Measurements from ENCODE around the gene HIVEP3. TPM values are rescaled to one million over a fixed set of nuclear protein-coding genes. Genes with fewer than 3 reads are reported as not detected.

HIVEP3 gene
- total RNA-seq, 2 donors from 2014 or later: 3.4 to 4.0 TPM

DNA sequence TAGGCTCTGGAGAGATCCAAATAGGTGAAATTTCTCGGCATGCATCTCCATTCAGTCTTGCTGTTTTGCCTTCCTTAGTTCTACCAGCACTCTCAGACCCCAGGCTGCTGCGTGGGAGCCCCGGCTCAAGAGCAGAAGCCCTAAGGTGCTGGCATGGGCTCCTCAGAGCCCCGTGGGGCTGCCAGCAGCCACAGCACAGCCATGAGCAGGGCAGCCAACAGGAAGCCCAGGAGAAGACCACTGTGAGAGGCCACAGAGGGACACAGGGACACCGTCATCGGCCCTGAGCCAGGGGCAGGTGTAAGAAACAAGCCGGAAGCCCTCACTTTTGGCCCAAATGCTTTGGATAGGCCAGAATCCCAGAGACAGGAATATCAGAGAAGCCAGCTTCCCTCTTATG, 66.6 kb downstream of the HIVEP3 start:
- Histone ChIP-seq H3K27me3 (no peaks in the 10 kb centered on the region), H3K36me3 (replicated peaks in 1 of 2; ENCODE audit: insufficient read depth in 1 of 2, low read depth in 2 of 2) (no peaks in the 10 kb centered on the region), H3K27ac (no peak overlapping the region), H3K4me1 (no peaks in the 10 kb centered on the region), H3K9me3 (no peaks in the 10 kb centered on the region), H3K4me3 (no peak overlapping the region)
- no peak for DNase-seq
- intact Hi-C loops (cut with DNase I): no loop called here
- ATAC-seq: no peak
- 87 to 92% methylated on average over 3 to 7 of the region's 7 CpGs for WGBS, 2 donors
- TF ChIP-seq POLR2A (IDR thresholded peaks at IDR 0.05): no peak
- TF ChIP-seq, protein P1, sequence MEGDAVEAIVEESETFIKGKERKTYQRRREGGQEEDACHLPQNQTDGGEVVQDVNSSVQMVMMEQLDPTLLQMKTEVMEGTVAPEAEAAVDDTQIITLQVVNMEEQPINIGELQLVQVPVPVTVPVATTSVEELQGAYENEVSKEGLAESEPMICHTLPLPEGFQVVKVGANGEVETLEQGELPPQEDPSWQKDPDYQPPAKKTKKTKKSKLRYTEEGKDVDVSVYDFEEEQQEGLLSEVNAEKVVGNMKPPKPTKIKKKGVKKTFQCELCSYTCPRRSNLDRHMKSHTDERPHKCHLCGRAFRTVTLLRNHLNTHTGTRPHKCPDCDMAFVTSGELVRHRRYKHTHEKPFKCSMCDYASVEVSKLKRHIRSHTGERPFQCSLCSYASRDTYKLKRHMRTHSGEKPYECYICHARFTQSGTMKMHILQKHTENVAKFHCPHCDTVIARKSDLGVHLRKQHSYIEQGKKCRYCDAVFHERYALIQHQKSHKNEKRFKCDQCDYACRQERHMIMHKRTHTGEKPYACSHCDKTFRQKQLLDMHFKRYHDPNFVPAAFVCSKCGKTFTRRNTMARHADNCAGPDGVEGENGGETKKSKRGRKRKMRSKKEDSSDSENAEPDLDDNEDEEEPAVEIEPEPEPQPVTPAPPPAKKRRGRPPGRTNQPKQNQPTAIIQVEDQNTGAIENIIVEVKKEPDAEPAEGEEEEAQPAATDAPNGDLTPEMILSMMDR (IDR thresholded peaks at IDR 0.05): no peak

DNA sequence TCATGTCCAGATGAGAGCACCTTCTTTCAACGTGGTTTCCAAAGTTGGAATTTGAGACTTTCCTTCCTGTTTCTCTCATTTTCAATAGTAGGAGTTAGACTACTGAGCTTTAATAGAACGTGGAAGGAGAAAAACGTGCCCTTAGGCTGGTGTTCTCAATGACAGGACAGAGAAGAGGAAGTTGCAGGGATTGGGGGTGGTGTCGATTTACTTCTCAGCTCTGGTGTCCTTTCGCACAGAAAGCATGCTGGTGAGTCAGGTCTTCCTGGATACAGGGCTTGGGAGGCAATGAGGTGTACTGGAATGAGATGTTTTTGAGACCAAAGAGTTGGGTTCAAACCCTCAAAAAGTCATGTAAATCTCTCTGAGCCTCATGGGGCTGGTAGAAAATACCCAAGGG, 67.1 kb downstream of the HIVEP3 start:
- ATAC-seq (no peak), DNase-seq (peak in 1 of 4 donors; percentile 34)
- intact Hi-C loops (cut with DNase I): no loop called here
- Histone ChIP-seq H3K4me3 (no peak overlapping the region), H3K36me3 (replicated peaks in 1 of 2; ENCODE audit: insufficient read depth in 1 of 2, low read depth in 2 of 2) (no peaks in the 10 kb centered on the region), H3K9me3 (no peaks in the 10 kb centered on the region), H3K4me1 (no peaks in the 10 kb centered on the region), H3K27ac (no peak overlapping the region), H3K27me3 (no peaks in the 10 kb centered on the region)
- WGBS, 2 donors: 68 to 86% methylated on average over 5 of the region's 5 CpGs
- TF ChIP-seq POLR2A (IDR thresholded peaks at IDR 0.05): no peak

DNA sequence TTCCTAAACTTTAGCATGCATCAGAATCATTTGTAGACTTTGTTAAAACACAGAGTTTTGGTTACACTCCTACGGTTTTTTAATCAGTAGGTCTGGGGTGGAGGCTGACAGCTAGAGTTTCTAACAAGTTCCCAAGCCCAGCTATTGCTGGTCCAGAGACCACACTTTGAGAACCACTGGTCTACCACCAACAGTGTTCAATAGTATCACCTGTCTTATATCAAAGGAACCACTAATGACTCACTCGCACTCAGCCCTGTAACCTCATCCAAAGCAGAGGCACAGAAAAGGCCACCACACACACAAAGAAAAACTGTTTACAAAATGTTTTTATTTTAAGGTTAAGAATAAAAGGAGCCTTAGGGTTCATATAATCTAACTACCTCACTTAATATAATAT, 68.7 kb downstream of the HIVEP3 start:
- no peak overlapping the region for H3K27ac ChIP-seq
- ATAC-seq (no peak), DNase-seq (no peak)
- no peak overlapping the region for H3K4me3 ChIP-seq
- 86 to 93% methylated on average over 2 of the region's 2 CpGs for WGBS, 2 donors
- no peaks in the 10 kb centered on the region for H3K36me3 ChIP-seq (replicated peaks in 1 of 2; ENCODE audit: insufficient read depth in 1 of 2, low read depth in 2 of 2)
- no peaks in the 10 kb centered on the region for H3K9me3 ChIP-seq
- no peaks in the 10 kb centered on the region for H3K4me1 ChIP-seq
- no peak for TF ChIP-seq POLR2A (IDR thresholded peaks at IDR 0.05)
- TF ChIP-seq, protein P1 (IDR thresholded peaks at IDR 0.05): no peak
- intact Hi-C loops (cut with DNase I): no loop called here
- H3K27me3 ChIP-seq: no peaks in the 10 kb centered on the region

DNA sequence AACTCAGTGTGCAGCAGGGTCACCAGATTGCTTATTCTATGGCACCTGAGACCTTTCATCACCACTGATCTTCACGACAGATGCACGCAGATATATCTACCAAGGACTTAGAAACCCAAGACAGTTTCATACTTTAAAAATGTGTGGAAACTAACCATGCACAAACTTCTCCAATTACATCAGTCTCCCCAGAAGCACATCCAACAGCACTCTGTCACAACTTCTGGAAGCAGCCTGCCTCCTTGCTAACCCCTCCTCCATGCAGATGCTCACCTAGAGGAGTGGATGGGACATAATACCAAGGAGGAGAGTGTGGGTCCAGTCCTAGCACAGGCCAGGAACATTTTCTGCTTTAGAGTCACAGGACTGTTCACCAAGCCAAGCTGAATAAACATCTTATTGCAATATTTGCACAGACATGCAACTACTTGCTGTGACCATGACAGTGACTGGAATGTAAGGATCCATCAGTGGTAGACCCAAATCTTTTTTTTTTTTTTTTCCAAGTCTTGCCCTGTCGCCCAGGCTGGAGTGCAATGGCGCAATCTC, 69.4 kb downstream of the HIVEP3 start:
- Histone ChIP-seq H3K4me1 (no peaks in the 10 kb centered on the region), H3K27me3 (no peaks in the 10 kb centered on the region), H3K4me3 (no peak overlapping the region), H3K9me3 (no peaks in the 10 kb centered on the region), H3K36me3 (replicated peaks in 1 of 2; ENCODE audit: insufficient read depth in 1 of 2, low read depth in 2 of 2) (no peaks in the 10 kb centered on the region), H3K27ac (no peak overlapping the region)
- no peak for ATAC-seq
- no peak for DNase-seq
- WGBS, 2 donors: 91 to 100% methylated on average over 4 of the region's 4 CpGs
- TF ChIP-seq, protein P1 (IDR thresholded peaks at IDR 0.05): no peak
- TF ChIP-seq POLR2A (IDR thresholded peaks at IDR 0.05): no peak
- intact Hi-C loops (cut with DNase I): no loop called here

DNA sequence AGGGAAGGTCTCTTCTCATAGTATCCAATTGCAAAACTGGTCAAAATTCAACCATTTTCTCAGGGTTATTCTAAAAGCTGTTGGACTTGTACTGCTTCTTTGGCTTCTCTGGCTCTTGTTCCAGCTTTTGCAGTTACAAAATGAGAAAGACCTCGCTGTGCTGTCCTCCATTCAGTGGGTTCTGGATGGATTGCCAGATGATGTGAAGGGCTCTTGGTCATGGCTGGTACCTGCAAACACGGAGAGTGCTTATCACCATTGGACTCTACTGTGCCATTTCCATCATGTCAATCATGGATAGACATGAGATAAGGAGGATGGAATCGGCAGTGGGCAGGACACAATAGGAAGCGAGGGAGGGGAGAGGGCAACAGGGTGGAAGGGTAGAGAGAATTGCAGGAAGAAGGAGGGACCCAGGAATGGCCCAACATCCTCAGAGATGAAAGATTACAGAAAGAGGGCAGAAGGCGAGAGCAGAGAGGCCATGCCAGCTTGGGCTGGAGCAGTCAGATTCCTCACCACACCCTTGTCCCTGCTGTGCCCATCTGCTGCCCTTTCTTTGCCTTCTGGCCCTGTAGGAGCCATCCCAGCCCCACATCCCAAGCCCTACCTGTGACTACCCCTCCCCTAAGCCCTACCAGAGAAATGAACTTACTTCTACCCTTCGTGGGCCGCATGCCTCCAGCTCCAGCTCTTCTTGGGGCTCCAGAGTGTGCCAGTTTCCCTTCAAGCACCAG, 70.3 kb downstream of the HIVEP3 start:
- Histone ChIP-seq H3K4me1 (no peaks in the 10 kb centered on the region), H3K9me3 (no peaks in the 10 kb centered on the region), H3K4me3 (no peak overlapping the region), H3K36me3 (replicated peaks in 1 of 2; ENCODE audit: insufficient read depth in 1 of 2, low read depth in 2 of 2) (no peaks in the 10 kb centered on the region), H3K27me3 (no peaks in the 10 kb centered on the region), H3K27ac (no peak overlapping the region)
- intact Hi-C loops (cut with DNase I): no loop called here
- ATAC-seq (no peak), DNase-seq (no peak)
- TF ChIP-seq, protein P1 (IDR thresholded peaks at IDR 0.05): no peak
- TF ChIP-seq POLR2A (IDR thresholded peaks at IDR 0.05): no peak
- WGBS, 2 donors: 88 to 91% methylated on average over 7 of the region's 7 CpGs

Measured in body of pancreas (tissue), 4 donors.